ENCODE data around the gene DCTPP1. TPM values are rescaled to one million over a fixed set of nuclear protein-coding genes. Genes with fewer than 3 reads are reported as not detected.

The DCTPP1 gene
- total RNA-seq, 1 donor: 13.8 TPM

- H3K4me1 ChIP-seq (ENCODE audit: insufficient read depth, low read length): no peaks in the 10 kb centered on the region
- H3K27me3 ChIP-seq (ENCODE audit: insufficient read depth, low read length): no peaks in the 10 kb centered on the region
- H3K36me3 ChIP-seq (ENCODE audit: insufficient read depth, low read length): peaks cover 18% of the 10 kb centered on the region
- H2AFZ ChIP-seq (ENCODE audit: low read length): peak overlapping the region; percentile 77
- peak overlapping the region; percentile 78 for H3K4me3 ChIP-seq (ENCODE audit: insufficient read depth, low read length)
- H3K9me3 ChIP-seq (ENCODE audit: low read depth, low read length): no peaks in the 10 kb centered on the region
- H4K20me1 ChIP-seq (ENCODE audit: insufficient read depth, low read length): peaks cover 14% of the 10 kb centered on the region
- H3K79me2 ChIP-seq (ENCODE audit: insufficient read depth, low read length): peaks cover 4% of the 10 kb centered on the region
- peak overlapping the region; percentile 81 for H3K4me2 ChIP-seq (ENCODE audit: insufficient read depth, low read length)
- no peak for TF ChIP-seq CTCF (IDR thresholded peaks at IDR 0.05; ENCODE audit: extremely low read depth, low read depth, low read length)
- DNase-seq (ENCODE audit: insufficient read length, low spot score, missing footprints): peak; percentile 97
- no peak overlapping the region for H3K27ac ChIP-seq (ENCODE audit: low read depth, low read length)
Measured at GRCh38 chr16:30417529-30418349, 12.1 kb downstream of the DCTPP1 start.

GRCh38 chr16:30416624-30417528 lies 13.0 kb downstream of the DCTPP1 start:
- H4K20me1 ChIP-seq (ENCODE audit: insufficient read depth, low read length): peaks cover 14% of the 10 kb centered on the region
- no peak for TF ChIP-seq CTCF (IDR thresholded peaks at IDR 0.05; ENCODE audit: extremely low read depth, low read depth, low read length)
- H3K79me2 ChIP-seq (ENCODE audit: insufficient read depth, low read length): peaks cover 11% of the 10 kb centered on the region
- H3K27ac ChIP-seq (ENCODE audit: low read depth, low read length): no peak overlapping the region
- no peaks in the 10 kb centered on the region for H3K9me3 ChIP-seq (ENCODE audit: low read depth, low read length)
- peak; percentile 50 for DNase-seq (ENCODE audit: insufficient read length, low spot score, missing footprints)
- peak overlapping the region; percentile 81 for H3K4me2 ChIP-seq (ENCODE audit: insufficient read depth, low read length)
- no peaks in the 10 kb centered on the region for H3K4me1 ChIP-seq (ENCODE audit: insufficient read depth, low read length)
- H3K4me3 ChIP-seq (ENCODE audit: insufficient read depth, low read length): peak overlapping the region; percentile 78
- no peaks in the 10 kb centered on the region for H3K27me3 ChIP-seq (ENCODE audit: insufficient read depth, low read length)
- no peak overlapping the region for H2AFZ ChIP-seq (ENCODE audit: low read length)
- H3K36me3 ChIP-seq (ENCODE audit: insufficient read depth, low read length): peaks cover 21% of the 10 kb centered on the region

GRCh38 chr16:30416047-30416603 lies 13.7 kb downstream of the DCTPP1 start:
- no peak for TF ChIP-seq CTCF (IDR thresholded peaks at IDR 0.05; ENCODE audit: extremely low read depth, low read depth, low read length)
- no peaks in the 10 kb centered on the region for H3K27me3 ChIP-seq (ENCODE audit: insufficient read depth, low read length)
- no peak overlapping the region for H2AFZ ChIP-seq (ENCODE audit: low read length)
- no peaks in the 10 kb centered on the region for H3K9me3 ChIP-seq (ENCODE audit: low read depth, low read length)
- H3K36me3 ChIP-seq (ENCODE audit: insufficient read depth, low read length): peaks cover 27% of the 10 kb centered on the region
- peak; percentile 51 for DNase-seq (ENCODE audit: insufficient read length, low spot score, missing footprints)
- H3K4me2 ChIP-seq (ENCODE audit: insufficient read depth, low read length): no peak overlapping the region
- peaks cover 14% of the 10 kb centered on the region for H4K20me1 ChIP-seq (ENCODE audit: insufficient read depth, low read length)
- no peaks in the 10 kb centered on the region for H3K4me1 ChIP-seq (ENCODE audit: insufficient read depth, low read length)
- peaks cover 18% of the 10 kb centered on the region for H3K79me2 ChIP-seq (ENCODE audit: insufficient read depth, low read length)
- H3K27ac ChIP-seq (ENCODE audit: low read depth, low read length): no peak overlapping the region
- no peak overlapping the region for H3K4me3 ChIP-seq (ENCODE audit: insufficient read depth, low read length)
